HEK293 (cell line): Measurements from ENCODE around the gene ESR2.

Source experiments
- CTCF ChIA-PET: fragments of 350-600 bp; formaldehyde crosslinking; extraction: SDS; loops from one replicate; lab custom pipeline; 2021; ENCODE audit warnings: antibody characterized with exemption; lab: Yijun Ruan, JAX
- POLR2A ChIA-PET: fragments of 300-600 bp; formaldehyde crosslinking; extraction: SDS; loops from one replicate; lab custom pipeline; 2020; ENCODE audit warnings: antibody characterized with exemption, inconsistent platforms; lab: Yijun Ruan, JAX
- H3K27ac ChIP-seq: fragments of 200-500 bp; sonication (Bioruptor generic); 2 replicates; pipeline ENCODE4 v1.5.1; 2014; ENCODE audit warnings: low read depth, low read length, control low read depth, inconsistent platforms; ENCODE audit errors: extremely low read depth
- H3K36me3 ChIP-seq, 2 experiments: fragments of 200-500 bp in 1 of 2; sonication (Bioruptor generic) in 1 of 2; 1 replicate in 1 of 2; 2 replicates in 1 of 2; pipeline ENCODE4 v1.5.1; 2014 to 2017; ENCODE audit warnings: inconsistent platforms in 2 of 2, low read length in 2 of 2; ENCODE audit not compliant: control insufficient read depth in 2 of 2, insufficient read depth in 1 of 2
- H3K4me1 ChIP-seq: fragments of 200-500 bp; sonication (Bioruptor generic); 2 replicates; pipeline ENCODE4 v1.5.1; 2014; ENCODE audit warnings: mild to moderate bottlenecking, low read length, inconsistent platforms; ENCODE audit not compliant: control insufficient read depth, insufficient read depth
- H3K4me3 ChIP-seq: 2 replicates; pipeline ENCODE4 v1.5.1; 2011; ENCODE audit warnings: low read depth, mild to moderate bottlenecking, control low read depth, low read length, moderate library complexity
- H3K9me3 ChIP-seq: fragments of 200-500 bp; sonication (Bioruptor generic); 2 replicates; pipeline ENCODE4 v1.5.1; 2014; ENCODE audit warnings: low read depth, low read length, inconsistent platforms; ENCODE audit not compliant: control insufficient read depth, insufficient read depth
- ELK4 ChIP-seq: IDR thresholded peaks from 2 replicates; pipeline ENCODE4 v1.6.1; 2011; ENCODE audit warnings: mild to moderate bottlenecking, low read depth, low read length, borderline replicate concordance
- HIC1 ChIP-seq: fragments of 450-650 bp; formaldehyde crosslinking; IDR thresholded peaks from 2 replicates; pipeline ENCODE4 v1.5.1; 2016; ENCODE audit warnings: missing biosample characterization, missing genetic modification characterization
- KLF16 ChIP-seq: fragments of 450-650 bp; formaldehyde crosslinking; IDR thresholded peaks from 2 replicates; pipeline ENCODE4 v1.5.1; 2017; ENCODE audit warnings: missing biosample characterization, missing genetic modification characterization
- PRDM1 ChIP-seq: fragments of 450-650 bp; formaldehyde crosslinking; IDR thresholded peaks from 2 replicates; pipeline ENCODE4; 2016; ENCODE audit warnings: missing biosample characterization, missing genetic modification characterization
- PRDM4 ChIP-seq: fragments of 450-650 bp; formaldehyde crosslinking; IDR thresholded peaks from 2 replicates; pipeline ENCODE4 v1.5.1; 2017; ENCODE audit warnings: missing biosample characterization, missing genetic modification characterization
- SETDB1 ChIP-seq: IDR thresholded peaks from one replicate; pipeline ENCODE4 v1.6.1; 2017; ENCODE audit warnings: mild to moderate bottlenecking, low read length, moderate library complexity, mixed read lengths; ENCODE audit not compliant: insufficient read length
- ZNF16 ChIP-seq: fragments of 450-650 bp; formaldehyde crosslinking; IDR thresholded peaks from 2 replicates; pipeline ENCODE4 v1.5.1; 2016; ENCODE audit warnings: low read depth, missing biosample characterization, missing genetic modification characterization
- ZNF184 ChIP-seq: fragments of 450-650 bp; IDR thresholded peaks from 2 replicates; pipeline ENCODE4 v1.5.1; 2018; ENCODE audit warnings: missing biosample characterization, mild to moderate bottlenecking, missing genetic modification characterization
- ZNF19 ChIP-seq: fragments of 450-650 bp; formaldehyde crosslinking; IDR thresholded peaks from 2 replicates; pipeline ENCODE4; 2016; ENCODE audit warnings: missing biosample characterization, missing genetic modification characterization, low read depth
- ZNF274 ChIP-seq, 2 experiments: fragments of 200-500 bp in 1 of 2; fragments of 450-650 bp in 1 of 2; sonication (Bioruptor generic) in 1 of 2; formaldehyde crosslinking in 1 of 2; IDR thresholded peaks; 2 replicates each; pipeline versions ENCODE4 v1.5.1 to v1.6.1; 2014 to 2016; ENCODE audit warnings: borderline replicate concordance in 1 of 2, inconsistent platforms in 1 of 2, low read length in 1 of 2, missing biosample characterization in 1 of 2, missing genetic modification characterization in 1 of 2
- ZNF398 ChIP-seq: fragments of 450-650 bp; formaldehyde crosslinking; IDR thresholded peaks from 2 replicates; pipeline ENCODE4 v1.5.1; 2017; ENCODE audit warnings: missing biosample characterization, missing genetic modification characterization
- ZNF514 ChIP-seq: fragments of 450-650 bp; formaldehyde crosslinking; IDR thresholded peaks from 2 replicates; pipeline ENCODE4 v1.5.1; 2016; ENCODE audit warnings: missing biosample characterization, missing genetic modification characterization
- ZNF521 ChIP-seq: fragments of 450-650 bp; formaldehyde crosslinking; IDR thresholded peaks from 2 replicates; pipeline ENCODE4 v1.5.1; 2017; ENCODE audit warnings: missing biosample characterization, mild to moderate bottlenecking, missing genetic modification characterization
- ZNF610 ChIP-seq: fragments of 450-650 bp; formaldehyde crosslinking; IDR thresholded peaks from 2 replicates; pipeline ENCODE4 v1.5.1; 2016; ENCODE audit warnings: missing biosample characterization, missing genetic modification characterization, borderline replicate concordance
- ZNF658 ChIP-seq: fragments of 450-650 bp; formaldehyde crosslinking; IDR thresholded peaks from 2 replicates; pipeline ENCODE4; 2016; ENCODE audit warnings: missing biosample characterization, missing genetic modification characterization
- ZNF664 ChIP-seq: fragments of 450-650 bp; formaldehyde crosslinking; IDR thresholded peaks from 2 replicates; pipeline ENCODE4 v1.5.1; 2016; ENCODE audit warnings: missing biosample characterization, missing genetic modification characterization
- ZNF777 ChIP-seq: fragments of 450-650 bp; formaldehyde crosslinking; IDR thresholded peaks from 2 replicates; pipeline ENCODE4 v1.5.1; 2017; ENCODE audit warnings: missing biosample characterization, missing genetic modification characterization, borderline replicate concordance

The ESR2 gene

GRCh38 chr14:64170181-64170580 lies 124.0 kb downstream of the ESR2 start (continued):
- TF ChIP-seq ELK4 (no peak), ZNF777 (tag by site-specific recombination) (no peak)

- POLR2A ChIA-PET: no interaction called here
- H3K36me3 ChIP-seq: peaks cover 7 to 34% of the 10 kb centered on the region in 2 experiments
- H3K27ac ChIP-seq: no peak overlapping the region
- CTCF ChIA-PET: interaction anchor here (0.6 to 0.7 kb wide), 2 partner anchors 54 to 135 kb away, joined by 3 read pairs; partner anchors contain the start of gene ESR2
- H3K4me3 ChIP-seq: no peak overlapping the region
- no peaks in the 10 kb centered on the region for H3K4me1 ChIP-seq
- TF ChIP-seq ZNF658 (tag by site-specific recombination): no peak
- TF ChIP-seq SETDB1: no peak
- no peak for TF ChIP-seq ZNF521 (tag by site-specific recombination)
- TF ChIP-seq ZNF664: no peak
- TF ChIP-seq KLF16 (tag by site-specific recombination): no peak
- no peak for TF ChIP-seq ZNF19 (tag by site-specific recombination)
- no peak for TF ChIP-seq ZNF398 (tag by site-specific recombination)
- TF ChIP-seq PRDM1 (tag by site-specific recombination): no peak
- no peak for TF ChIP-seq ZNF184
- no peak for TF ChIP-seq ZNF514 (tag by site-specific recombination)
- TF ChIP-seq HIC1 (tag by site-specific recombination): no peak
- no peak for TF ChIP-seq ZNF274 (IDR thresholded peaks at IDR 0.05; ENCODE audit: low read length)
- TF ChIP-seq ZNF274 (tag by site-specific recombination; IDR thresholded peaks at IDR 0.05; ENCODE audit: borderline replicate concordance): no peak
- no peak for TF ChIP-seq PRDM4 (tag by site-specific recombination)
- no peak for TF ChIP-seq ZNF16 (tag by site-specific recombination)
- TF ChIP-seq ZNF610 (tag by site-specific recombination): no peak
- TF ChIP-seq, all 188 proteins: peak for 0
- no peaks in the 10 kb centered on the region for H3K9me3 ChIP-seq
Measured at GRCh38 chr14:64159588-64159987, 134.6 kb downstream of the ESR2 start.
